Hindlimb muscle (tissue), 1 donor: ENCODE measurements around the gene CMTM4. TPM values are rescaled to one million over a fixed set of nuclear protein-coding genes. Genes with fewer than 3 reads are reported as not detected.
A peak's percentile ranks its signal among the peaks of the same experiment; 100 is the strongest.
"Not testable (repeated sequence)": the region's sequence is repeated elsewhere in the genome, so short reads cannot be mapped to it uniquely, and the experiment has no call there.

ENCODE experiments used
- DNase-seq: peaks from one replicate; pipeline ENCODE4 v3.0.0-alpha.2; 2013
- polyA plus RNA-seq: library from polyadenylated mRNA; unstranded; fragments of 120-200 nt; gene quantifications from one replicate; pipeline ENCODE4 v1.2.1, GENCODE V29; 2013; ENCODE audit not compliant: insufficient read length

Gene CMTM4
- polyA plus RNA-seq, 1 donor = 8.0 TPM

DNA sequence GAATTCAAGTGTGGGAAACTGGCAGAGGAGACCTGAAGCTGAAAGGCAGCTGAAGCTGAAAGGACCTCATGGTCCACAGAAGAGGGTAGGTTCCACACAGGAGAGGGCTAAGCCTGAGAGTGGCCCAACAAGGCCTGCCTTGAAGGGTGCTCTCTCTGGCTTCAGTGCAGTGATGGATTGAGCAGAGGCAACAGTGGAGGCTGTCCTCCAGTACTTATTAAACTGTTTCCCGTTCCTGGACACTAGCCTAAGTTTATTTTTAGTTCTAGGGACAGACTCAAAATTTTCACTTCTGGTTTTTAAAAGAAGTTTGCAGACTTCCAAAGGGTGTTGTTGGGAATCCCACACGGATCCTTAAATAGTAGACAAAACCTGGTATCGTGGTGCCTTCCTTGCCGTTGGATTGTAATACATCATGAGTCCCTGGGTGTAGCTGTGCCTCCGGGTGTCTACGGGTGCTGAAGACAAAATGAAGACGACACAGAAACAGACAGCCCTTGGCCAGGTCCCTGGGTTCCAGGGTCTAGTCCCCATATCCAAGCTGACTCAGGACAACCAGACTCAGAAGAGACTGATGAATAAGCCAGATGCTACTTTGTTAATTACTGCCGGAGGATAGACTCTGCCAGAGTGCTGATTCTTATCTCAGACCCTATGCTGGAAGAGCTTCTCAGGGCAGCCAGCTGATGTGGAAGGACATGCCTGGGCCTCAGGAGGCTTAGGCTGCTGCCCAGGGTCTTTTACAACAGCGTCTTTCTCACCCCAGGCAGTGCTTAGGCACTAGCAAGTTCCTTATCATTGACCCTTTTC, 7.1 kb upstream of the CMTM4 start:
- DNase-seq = peak; percentile 60

DNA sequence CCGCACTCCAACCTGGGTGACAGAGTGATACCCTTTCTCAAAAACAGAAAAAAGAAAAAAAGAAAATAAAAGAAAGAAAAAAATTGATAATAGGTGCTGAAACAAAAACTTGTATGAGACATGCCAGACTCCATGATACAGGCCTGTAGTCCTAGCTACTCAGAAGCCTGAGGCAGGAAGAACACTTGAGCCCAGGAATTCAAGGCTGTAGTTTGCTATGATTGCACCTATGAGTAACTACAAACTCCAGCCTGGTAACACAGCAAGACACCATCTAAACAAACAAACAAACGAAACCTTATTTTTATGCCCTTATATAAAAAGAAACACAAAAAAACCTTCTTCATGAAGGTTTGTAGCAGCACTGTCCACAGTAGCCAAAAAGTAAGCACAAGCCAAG, 5.0 kb upstream of the CMTM4 start:
- no peak for DNase-seq

DNA sequence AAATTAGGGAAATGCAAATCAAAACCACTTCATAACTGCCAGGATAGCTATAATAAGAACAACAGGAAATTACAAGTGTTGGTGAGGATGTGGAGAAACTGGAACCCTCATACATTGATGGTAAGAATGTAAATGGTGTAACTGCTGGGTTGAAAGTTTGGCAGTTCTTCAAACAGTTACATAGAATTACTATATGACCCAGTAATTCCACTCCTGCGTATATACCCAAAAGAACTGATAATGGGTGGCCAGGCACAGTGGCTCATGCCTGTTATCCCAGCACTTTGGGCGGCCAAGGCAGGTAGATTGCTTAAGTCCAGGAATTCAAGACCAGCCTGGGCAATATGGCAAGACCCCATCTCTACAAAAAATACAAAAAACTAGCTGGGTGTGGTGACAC, 4.5 kb upstream of the CMTM4 start:
- no peak for DNase-seq

DNA sequence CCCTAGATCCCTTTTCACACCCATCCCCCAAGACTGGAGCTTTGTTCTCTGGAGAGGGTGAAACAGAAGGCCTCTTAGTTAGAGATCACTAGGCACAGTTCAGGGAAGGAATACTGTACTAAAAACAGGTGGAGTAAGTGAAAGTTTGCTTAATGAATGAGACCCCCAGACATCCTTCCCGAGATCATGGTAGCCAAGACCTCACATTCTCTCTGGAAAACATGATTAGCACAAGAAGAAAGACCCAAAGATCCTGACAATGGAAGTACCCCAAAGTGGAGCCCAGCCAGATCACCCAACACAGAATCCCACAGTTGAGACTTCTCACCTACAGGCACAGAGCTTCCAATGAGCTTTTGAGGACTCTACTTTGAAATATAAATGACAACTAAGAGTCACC, 3.4 kb upstream of the CMTM4 start:
- no peak for DNase-seq

DNA sequence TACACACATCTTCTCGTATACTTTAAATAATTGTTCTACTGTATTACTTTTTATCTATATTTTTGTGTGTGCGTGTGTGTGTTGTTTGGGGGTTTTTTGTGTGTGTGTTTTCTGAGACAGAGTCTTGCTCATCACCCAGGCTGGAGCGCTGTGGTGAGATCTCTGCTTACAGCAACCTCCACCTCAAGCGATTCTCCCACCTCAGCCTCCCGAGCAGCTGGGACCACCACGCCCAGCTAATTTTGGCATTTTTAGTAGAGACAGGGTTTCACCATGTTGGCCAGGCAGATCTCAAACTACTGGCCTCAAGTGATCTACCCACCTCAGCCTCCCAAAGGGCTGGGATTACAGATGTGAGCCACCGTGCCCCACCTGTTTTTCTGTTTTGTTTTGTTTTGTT, 1.5 kb upstream of the CMTM4 start:
- no peak for DNase-seq

DNA sequence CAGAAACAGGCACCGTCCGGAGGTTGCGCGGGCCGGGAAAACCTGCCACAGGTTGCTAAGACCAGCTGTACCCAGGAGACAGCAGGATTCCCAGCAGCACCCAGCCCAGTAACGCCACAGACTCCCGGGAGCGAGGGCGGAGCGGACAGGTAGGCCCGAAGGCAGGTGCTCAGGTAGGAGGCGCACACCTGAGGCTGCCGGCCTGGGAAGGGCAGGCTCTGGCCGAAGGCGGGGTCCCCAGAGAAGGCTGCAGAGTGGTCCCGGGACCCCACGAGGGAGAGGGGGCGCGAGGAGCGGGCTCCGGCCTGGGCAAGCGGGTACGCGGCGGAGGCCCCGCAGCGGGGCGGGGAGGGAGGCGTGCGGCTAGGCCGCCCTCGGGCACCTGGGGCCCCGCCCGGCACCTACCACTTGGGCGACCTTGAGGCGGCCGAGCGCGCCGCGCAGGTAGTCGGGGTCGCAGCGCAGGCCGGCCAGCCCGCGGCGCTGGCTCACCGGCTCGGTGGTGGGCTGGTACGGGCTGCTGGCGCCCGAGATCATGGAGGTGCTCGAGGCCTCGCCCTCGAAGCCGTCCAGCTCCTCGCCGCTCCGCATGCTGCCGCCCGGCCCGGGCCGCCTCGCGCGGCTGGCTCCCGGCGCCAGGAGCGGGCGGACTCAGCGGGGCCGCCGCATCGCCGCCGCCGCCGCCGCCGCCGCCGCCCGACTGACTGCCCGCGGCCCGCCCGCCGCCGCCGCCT, 441 bp downstream of the CMTM4 start:
- peak; percentile 23 for DNase-seq

DNA sequence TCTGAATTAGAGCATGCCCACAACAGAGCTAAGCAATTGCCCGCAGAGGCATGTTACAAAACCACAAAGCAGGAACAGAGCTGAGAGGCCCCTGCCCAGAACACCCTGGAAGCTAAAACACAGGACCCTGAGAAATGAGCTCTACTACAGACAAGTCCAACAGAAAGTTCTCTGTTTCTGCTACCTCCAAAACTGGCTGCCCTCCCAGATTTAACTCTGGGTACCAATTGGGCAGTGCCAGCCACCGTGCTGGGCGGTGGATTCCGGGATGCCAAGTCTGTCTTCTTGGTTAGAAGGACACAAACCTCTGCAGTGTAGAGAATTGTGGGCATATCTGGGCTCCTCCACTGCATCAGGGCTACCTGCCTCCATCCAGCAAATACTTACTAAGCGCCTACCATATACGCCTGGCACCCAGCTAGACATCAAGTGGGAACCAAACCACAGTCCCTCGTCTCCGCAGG, 1.0 kb downstream of the CMTM4 start:
- no peak for DNase-seq

DNA sequence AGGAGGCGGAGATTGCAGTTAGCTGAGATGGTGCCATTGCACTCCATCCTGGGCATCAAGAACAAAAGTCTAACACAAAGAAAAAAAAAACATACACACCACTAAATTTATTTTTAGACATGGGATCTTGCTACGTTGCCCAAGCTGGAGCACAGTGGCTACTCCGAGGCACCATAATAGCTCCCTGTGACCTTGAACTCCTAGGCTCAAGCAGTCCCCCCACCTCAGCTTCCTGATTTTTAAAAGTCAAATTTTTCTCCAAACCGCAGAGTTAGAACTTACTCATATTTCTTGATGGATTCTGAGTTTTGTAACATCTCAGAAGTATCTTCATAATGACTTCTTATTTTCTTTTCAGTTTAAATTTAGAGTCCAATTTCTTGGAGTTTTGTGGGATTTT, 3.4 kb downstream of the CMTM4 start:
- no peak for DNase-seq

DNA sequence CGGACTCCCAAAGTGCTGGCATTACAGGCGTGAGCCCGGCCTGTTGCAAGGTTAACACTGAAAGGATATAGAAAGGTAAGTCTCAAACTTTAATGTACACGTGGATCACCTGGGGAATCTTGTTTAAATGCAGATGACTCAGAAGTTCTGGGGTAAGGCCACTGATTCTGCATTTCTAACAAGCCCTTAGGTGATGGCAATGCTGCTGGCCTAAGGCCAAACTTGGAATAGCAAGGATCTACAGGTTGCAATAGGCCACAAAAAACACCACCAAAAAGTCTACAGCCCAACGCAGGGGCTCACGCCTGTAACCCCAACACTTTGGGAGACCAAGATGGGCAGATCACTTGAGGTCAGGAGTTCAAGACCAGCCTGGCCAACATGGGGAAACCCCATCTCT, 4.2 kb downstream of the CMTM4 start:
- no peak for DNase-seq

DNA sequence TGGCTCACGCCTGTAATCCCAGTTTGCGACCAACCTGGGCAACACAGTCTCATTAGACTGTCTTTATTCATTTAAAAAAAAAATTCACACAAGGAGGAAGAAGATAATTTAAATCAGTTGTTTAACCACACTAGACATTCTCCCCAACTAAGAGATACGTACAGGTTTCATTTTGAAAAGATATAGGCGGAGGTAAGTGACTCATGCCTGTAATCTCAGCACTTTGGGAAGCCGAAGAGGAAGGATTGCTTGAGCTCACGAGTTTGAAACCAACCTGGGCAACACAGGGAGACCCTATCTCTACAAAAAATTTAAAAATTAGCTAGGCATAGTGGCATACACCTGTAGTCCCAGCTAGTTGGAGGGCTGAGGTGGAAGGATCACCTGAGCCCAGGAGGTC, 5.3 kb downstream of the CMTM4 start:
- DNase-seq = no peak

DNA sequence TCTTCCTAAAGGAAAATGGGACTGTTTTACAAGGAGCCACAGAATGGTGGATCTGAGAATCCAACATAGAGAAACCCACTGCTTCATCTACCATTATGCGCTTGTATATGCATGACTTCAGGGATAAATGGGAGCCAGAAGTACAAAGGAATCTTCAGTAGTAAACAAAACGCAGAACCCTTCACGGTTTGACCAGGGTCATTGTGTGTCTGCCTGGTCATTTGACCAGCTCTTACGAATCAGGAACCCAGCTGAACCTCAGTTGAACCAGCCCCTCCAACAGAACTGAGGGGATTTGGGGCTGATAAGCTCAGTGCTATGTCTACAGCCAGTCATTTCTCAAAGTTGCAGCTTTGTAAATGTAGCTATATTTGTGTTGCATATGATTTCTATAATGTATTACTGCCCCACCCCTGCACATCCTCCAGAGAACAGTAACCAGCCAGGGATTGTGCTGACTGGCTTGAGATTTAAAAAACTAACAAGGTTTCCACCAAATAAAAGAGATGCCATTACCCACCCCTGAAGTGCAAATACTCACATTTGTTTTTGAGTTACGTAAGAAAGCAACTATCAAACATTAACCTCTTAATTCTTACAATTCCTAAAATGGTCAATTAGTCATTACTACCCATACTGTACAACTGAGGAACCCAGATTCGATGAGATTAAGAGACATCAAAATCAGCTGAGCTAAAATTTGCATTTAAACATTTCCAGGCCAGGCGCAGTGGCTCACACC, 6.3 kb downstream of the CMTM4 start:
- no peak for DNase-seq

DNA sequence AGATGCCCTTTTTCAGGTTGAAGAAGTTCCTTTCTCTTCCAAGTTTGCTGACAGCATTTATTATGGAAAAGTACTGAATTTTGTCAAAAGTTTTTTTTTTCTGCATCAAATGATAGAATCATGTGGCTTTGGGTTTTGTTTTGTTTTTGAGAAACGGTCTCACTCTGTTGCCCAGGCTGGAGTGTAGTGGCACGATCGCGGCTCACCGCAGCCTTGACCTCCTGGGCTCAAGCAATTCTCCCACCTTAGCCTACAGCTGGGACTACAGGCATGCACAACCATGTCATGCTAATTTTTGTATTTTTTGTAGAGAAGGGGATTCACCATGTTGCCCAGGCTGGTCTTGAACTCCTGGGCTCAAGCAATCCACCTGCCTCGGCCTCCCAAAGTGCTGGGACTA, 7.3 kb downstream of the CMTM4 start:
- no peak for DNase-seq

DNA sequence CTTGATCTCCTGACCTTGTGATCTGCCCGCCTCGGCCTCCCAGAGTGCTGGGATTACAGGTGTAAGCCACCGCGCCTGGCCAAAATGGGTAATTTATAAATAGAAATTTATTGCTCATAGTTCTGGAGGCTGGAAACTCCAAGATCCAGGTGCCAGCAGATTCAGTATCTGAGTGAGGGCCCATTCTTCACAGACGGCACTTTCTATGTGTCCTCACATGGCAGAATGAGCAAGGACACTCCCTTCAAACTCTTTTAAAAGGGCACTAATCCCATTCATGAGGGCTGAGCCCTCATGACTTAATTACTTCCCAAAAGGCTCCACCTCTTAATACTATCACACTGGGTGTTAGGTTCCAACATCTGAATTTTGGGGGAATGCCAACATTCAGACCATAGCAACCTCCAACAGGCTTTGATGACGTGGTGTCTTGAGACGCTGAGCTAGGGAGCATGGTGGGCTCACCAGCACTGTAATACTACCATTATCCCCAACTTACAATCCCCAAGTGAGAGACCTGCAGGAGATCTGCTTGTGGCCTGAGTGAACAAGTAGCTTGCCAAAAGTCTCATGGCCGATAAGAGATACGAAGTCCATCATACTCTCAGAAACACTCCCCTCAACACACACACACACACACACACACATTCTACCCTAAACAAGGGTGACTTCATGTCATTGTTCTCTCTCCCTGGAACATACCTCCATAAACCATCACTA, 8.5 kb downstream of the CMTM4 start:
- no peak for DNase-seq

DNA sequence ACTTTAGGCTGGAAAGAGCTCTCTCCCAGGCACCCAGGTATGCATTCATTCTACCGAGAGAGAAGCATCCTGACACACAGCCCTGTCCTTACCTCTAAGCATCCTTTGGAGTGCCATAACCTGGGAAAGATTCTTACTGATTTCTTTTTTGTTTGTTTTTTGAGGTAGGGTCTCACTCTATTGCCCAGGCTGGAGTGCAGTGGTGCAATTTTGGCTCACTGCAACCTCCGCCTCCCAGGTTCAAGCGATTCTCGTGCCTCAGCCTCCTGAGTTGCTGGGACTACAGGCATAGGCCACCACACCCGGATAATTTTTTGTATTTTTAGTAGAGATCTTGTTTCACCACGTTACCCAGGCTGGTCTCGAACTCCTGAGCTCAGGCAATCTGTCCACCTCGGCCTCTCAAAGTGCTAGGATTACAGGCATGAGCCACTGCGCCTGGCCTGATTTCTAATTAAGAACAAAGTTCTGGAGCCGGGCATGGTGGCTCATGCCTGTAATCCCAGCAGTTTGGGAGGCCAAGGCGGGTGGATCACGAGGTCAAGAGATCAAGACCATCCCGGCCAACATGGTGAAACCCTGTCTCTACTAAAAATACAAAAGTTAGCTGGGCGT, 10.9 kb downstream of the CMTM4 start:
- not testable (repeated sequence) for DNase-seq

DNA sequence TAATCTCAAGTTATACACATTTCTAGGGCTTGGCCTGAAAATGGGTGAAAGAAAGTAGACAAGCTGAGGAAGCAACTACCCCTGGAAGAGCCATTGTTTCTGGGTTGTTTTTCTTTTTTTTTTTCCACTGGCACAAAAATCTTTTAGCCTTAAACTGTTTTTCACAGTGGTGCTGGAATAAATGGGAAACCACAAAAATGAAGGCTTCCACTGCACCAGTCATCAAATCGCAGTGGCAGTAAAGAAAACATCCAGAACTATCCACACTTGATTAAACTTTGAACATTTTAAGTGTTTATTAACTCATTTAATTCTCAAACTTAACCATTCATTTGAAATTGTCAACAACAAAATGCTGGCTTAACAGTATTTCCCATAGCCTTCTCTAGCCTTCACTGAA, 14.3 kb downstream of the CMTM4 start:
- DNase-seq = no peak

DNA sequence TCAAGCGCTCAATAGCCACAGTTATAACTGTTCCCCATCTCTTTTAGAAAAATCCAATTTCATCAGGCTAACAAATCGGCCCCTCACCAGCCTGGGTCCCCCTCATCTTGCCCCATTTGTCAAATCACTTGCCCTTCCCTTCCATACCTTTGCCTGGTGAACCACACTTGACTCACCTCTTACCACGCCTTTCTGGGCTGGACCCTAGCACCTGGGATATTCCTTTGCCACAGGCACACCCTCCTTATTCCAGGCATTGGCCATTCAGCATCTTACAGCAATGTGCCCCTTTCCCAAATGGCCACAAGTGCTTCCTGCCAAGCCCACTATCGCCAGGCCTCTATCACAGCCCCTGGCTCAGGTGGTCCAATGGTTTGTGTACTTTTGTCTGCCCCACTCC, 14.9 kb downstream of the CMTM4 start:
- DNase-seq = no peak

DNA sequence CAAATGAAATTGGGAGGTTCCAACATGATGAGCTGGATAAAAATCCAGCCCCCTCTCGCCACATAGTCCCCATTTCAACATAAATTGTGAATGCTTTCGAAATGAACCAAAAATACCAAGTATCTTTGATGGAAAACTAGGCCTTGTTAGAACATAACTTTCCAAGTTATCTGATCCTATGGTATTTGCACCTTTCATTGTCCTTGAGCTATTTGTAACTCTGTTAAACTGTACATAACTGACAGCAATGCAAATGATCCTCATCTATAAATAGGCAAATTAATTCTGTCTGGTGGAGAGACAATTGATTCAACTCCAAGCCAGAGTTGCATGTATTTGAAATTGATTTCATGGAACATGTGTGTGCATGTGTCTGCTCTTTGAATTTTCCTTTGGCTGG, 18.2 kb downstream of the CMTM4 start:
- no peak for DNase-seq

DNA sequence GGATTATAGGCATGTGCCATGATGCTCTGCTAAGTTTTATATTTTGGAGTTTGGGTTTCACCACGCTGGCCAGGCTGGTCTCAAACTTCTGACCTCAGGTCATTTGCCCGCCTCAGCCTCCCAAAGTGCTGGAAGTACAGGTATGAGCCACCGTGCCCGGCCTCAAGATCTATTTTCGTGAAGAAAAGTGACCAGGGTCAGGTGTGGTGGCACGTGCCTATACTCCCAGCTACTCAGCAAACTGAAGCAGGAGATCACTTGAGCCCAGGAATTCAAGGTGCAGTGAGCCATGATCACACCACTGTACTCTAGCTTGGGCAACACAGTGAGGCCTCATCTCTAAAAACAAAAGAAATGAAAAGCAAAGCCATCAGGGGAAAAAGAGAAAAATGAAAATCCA, 18.7 kb downstream of the CMTM4 start:
- no peak for DNase-seq

DNA sequence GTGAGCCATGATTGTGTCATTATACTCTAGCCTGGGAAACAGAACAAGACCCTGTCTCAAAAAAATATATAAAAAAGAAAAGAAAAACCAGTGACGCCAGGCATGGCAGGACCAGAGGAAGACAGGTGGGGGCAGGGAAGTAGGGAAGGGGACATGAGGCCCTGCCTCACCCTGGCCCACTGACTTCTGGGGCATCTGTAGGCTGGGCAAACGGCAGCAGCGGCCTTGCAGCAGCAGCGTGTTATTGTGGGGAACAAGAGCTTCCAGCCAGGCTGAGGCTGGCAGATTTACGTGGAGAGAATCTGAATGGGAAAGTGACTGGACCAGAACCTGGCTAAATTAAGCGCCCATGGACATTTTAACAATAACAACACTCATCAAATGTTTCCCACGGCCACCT, 19.4 kb downstream of the CMTM4 start:
- DNase-seq = no peak

DNA sequence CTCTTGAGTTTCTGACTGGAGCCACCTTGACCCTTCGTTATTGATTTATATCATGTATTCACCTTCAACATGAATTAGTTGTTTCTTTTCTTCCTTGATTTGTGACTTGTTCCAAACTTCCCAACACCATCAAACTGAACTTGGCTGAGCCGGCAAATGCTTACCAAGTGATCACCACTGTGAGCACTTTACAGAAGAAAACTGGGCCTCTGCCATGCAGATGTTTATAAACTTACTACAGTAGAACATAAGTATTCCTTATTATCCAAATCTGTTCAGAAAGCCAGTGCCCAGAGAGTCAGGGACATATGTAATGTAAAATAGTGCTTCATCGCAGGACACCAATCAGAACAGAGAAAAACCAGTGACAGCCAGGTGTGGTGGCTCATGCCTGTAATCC, 19.9 kb downstream of the CMTM4 start:
- no peak for DNase-seq

DNA sequence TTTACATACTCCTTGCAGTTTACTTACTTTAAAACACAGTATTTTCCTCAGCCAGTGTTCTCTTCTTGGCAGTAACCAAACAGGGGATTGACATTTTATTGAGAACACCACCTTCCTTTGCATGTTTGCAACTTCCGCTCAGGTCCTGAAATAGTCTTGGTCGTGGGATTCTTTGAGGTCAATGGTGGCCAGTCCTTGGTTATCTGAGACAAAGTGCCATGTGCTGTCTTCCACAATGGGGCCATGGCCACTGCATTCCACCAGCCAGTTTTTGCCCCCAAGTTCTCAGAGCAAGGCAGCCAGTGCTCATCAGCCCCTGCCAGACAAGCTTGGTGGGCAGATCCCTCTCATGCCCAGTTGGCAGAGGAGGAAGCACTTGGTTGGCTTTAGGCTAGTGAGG, 22.9 kb downstream of the CMTM4 start:
- DNase-seq = no peak

DNA sequence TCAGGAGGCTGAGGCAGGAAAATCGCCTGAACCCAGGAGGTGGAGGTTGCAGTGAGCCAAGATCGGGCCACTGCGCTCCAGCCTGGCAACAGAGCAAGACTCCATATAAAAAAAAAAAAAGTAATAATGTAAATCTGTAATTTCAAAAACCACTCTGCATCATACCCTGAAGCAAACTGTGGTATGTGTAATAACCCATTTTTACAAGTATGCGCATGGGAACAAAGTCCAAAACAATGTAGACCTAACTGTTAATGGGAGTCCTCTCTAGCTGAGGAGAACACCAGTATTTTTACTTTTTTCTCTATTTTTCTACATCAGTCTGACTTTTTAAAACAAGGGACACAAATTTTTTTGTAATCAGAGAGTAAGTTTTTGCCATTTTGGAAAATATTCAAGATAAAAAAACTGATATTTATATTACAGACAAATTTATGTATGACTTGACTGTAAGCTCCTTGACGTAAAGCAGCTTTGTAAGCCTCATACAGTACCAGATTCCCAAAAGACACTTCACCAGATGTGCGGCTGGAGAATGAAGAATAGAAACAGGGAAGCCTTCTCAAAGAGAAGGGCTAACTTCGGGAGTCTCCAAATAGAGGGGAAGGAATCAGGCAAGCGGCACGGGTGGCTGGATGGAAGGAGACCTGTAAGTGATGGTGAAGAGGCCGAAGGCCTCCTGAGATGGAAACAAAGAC, 25.7 kb downstream of the CMTM4 start:
- DNase-seq = no peak
